ENCODE measurements around the gene TCEA2.
"Not testable (repeated sequence)": the region's sequence is repeated elsewhere in the genome, so short reads cannot be mapped to it uniquely, and the experiment has no call there.

The TCEA2 gene

GRCh38 chr20:64080013-64080812 lies 17.2 kb downstream of the TCEA2 start, which contains the start of gene OPRL1:
Gene OPRL1, plus strand, starts transcription at chr20:64080082. Its CDS starts 12,639 bp downstream, at chr20:64092721.
- no peak for DNase-seq

GRCh38 chr20:64080813-64081623 lies 18.0 kb downstream of the TCEA2 start:
- DNase-seq, result no peak

- no peak for DNase-seq
Measured at GRCh38 chr20:64081624-64081964, 18.6 kb downstream of the TCEA2 start.

- no peak for DNase-seq
Measured at GRCh38 chr20:64082126-64082731, 19.2 kb downstream of the TCEA2 start.

GRCh38 chr20:64082820-64083377 lies 19.9 kb downstream of the TCEA2 start:
- no peak for DNase-seq

- peak; percentile 38 for DNase-seq
Measured at GRCh38 chr20:64083378-64083803, 20.4 kb downstream of the TCEA2 start.

- DNase-seq, result no peak
Measured at GRCh38 chr20:64083804-64084684, 21.0 kb downstream of the TCEA2 start, which contains the start of gene LKAAEAR1. Gene LKAAEAR1, minus strand, starts transcription at chr20:64084398. Its CDS starts 179 bp downstream, at chr20:64084219.

GRCh38 chr20:64084685-64085152 lies 21.7 kb downstream of the TCEA2 start:
- DNase-seq, result no peak

GRCh38 chr20:64086801-64087200 lies 23.8 kb downstream of the TCEA2 start:
- no peak for DNase-seq

- not testable (repeated sequence) for DNase-seq
Measured at GRCh38 chr20:64087226-64087825, 24.3 kb downstream of the TCEA2 start.

GRCh38 chr20:64088586-64088985 lies 25.6 kb downstream of the TCEA2 start:
- DNase-seq, result not testable (repeated sequence)

GRCh38 chr20:64090165-64090564 lies 27.2 kb downstream of the TCEA2 start:
- no peak for DNase-seq

- no peak for DNase-seq
Measured at GRCh38 chr20:64091340-64091739, 28.3 kb downstream of the TCEA2 start.

GRCh38 chr20:64091770-64092169 lies 28.8 kb downstream of the TCEA2 start:
- DNase-seq, result no peak

GRCh38 chr20:64092258-64093012 lies 29.4 kb downstream of the TCEA2 start:
- DNase-seq, result no peak

GRCh38 chr20:64093013-64093503 lies 30.1 kb downstream of the TCEA2 start:
- no peak for DNase-seq

GRCh38 chr20:64095455-64095854 lies 32.5 kb downstream of the TCEA2 start:
- no peak for DNase-seq

- DNase-seq, result no peak
Measured at GRCh38 chr20:64095927-64096326, 32.9 kb downstream of the TCEA2 start.

GRCh38 chr20:64096535-64096934 lies 33.5 kb downstream of the TCEA2 start:
- DNase-seq, result no peak

GRCh38 chr20:64098471-64099013 lies 35.5 kb downstream of the TCEA2 start:
- DNase-seq, result no peak

Data from amniotic stem cell (primary cell).